ENCODE measurements around the gene STK24.

STK24 gene

DNA sequence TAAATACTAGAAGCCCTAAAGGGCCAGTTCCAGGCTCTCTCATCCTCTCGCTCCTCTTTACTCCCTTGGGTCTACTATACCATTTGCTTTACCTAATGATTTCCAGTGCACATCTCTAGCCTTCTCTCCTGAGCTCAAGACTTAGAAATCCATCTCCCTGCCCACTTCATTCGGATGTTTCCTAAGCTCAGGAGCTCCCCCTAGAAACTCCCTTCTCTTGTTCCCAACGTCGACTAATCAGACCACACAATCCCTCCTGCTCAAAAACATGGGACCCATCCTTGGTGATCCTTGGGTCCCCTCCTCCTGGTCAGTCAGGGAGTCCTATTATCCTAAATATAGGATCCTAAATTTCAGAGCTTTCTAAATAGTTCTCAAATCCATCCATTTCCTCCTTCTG, 21.1 kb upstream of the STK24 start:
- Histone ChIP-seq H3K79me2 (ENCODE audit: low read length) (no peaks in the 10 kb centered on the region), H3K9me3 (replicated peaks; ENCODE audit: insufficient read depth, low read length) (no peaks in the 10 kb centered on the region), H3K9ac (ENCODE audit: low read length) (no peak overlapping the region), H3K4me2 (ENCODE audit: low read depth, low read length) (no peak overlapping the region), H3K4me3 (ENCODE audit: low read length) (no peak overlapping the region), H3K36me3 (replicated peaks; ENCODE audit: insufficient read depth, low read length) (no peaks in the 10 kb centered on the region), H3K27ac (ENCODE audit: low read length) (no peak overlapping the region), H3K4me1 (ENCODE audit: low read length) (no peaks in the 10 kb centered on the region), H3F3A (ENCODE audit: insufficient read depth, low read length) (no peaks in the 10 kb centered on the region), H3K27me3 (replicated peaks; ENCODE audit: insufficient read depth, low read length) (no peaks in the 10 kb centered on the region), H2AFZ (ENCODE audit: low read length) (no peak overlapping the region), H3K9me2 (replicated peaks; ENCODE audit: insufficient read depth, low read length) (no peaks in the 10 kb centered on the region), H4K20me1 (ENCODE audit: insufficient read depth, low read length) (no peaks in the 10 kb centered on the region)
- TF ChIP-seq, protein P1, sequence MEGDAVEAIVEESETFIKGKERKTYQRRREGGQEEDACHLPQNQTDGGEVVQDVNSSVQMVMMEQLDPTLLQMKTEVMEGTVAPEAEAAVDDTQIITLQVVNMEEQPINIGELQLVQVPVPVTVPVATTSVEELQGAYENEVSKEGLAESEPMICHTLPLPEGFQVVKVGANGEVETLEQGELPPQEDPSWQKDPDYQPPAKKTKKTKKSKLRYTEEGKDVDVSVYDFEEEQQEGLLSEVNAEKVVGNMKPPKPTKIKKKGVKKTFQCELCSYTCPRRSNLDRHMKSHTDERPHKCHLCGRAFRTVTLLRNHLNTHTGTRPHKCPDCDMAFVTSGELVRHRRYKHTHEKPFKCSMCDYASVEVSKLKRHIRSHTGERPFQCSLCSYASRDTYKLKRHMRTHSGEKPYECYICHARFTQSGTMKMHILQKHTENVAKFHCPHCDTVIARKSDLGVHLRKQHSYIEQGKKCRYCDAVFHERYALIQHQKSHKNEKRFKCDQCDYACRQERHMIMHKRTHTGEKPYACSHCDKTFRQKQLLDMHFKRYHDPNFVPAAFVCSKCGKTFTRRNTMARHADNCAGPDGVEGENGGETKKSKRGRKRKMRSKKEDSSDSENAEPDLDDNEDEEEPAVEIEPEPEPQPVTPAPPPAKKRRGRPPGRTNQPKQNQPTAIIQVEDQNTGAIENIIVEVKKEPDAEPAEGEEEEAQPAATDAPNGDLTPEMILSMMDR (IDR thresholded peaks at IDR 0.05; ENCODE audit: low read length): no peak
- TF ChIP-seq EZH2 (optimal IDR thresholded peaks at IDR 0.05; ENCODE audit: low read depth, low read length) (no peak), EZH2phosphoT487 (IDR thresholded peaks at IDR 0.05; ENCODE audit: low read length) (no peak)
- DNase-seq: no peak

DNA sequence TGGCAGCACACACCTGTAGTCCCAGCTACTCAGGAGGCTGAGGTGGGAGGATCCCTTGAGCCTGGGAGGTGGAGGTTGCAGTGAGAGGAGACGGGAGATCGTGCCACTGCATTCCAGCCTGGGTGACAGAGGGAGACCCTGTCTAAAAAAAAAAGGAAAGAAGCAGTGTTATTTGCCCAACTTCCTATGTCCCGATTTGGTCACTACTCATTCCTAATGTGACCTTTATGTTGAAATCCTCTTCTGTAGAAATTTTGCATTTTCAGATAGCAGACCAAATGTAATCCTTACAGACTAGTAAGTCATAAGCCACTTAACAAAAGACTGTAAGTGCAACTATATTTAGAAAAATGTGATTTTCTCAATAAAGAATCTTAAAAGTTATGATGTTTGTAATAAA, 18.2 kb upstream of the STK24 start:
- no peaks in the 10 kb centered on the region for H3K27me3 ChIP-seq (replicated peaks; ENCODE audit: insufficient read depth, low read length)
- TF ChIP-seq, protein P1 (IDR thresholded peaks at IDR 0.05; ENCODE audit: low read length): no peak
- TF ChIP-seq EZH2phosphoT487 (IDR thresholded peaks at IDR 0.05; ENCODE audit: low read length) (no peak), EZH2 (optimal IDR thresholded peaks at IDR 0.05; ENCODE audit: low read depth, low read length) (no peak)
- H3K79me2 ChIP-seq (ENCODE audit: low read length): no peaks in the 10 kb centered on the region
- no peak overlapping the region for H3K4me2 ChIP-seq (ENCODE audit: low read depth, low read length)
- no peak overlapping the region for H3K4me3 ChIP-seq (ENCODE audit: low read length)
- H2AFZ ChIP-seq (ENCODE audit: low read length): no peak overlapping the region
- no peak overlapping the region for H3K27ac ChIP-seq (ENCODE audit: low read length)
- no peaks in the 10 kb centered on the region for H3K9me3 ChIP-seq (replicated peaks; ENCODE audit: insufficient read depth, low read length)
- H4K20me1 ChIP-seq (ENCODE audit: insufficient read depth, low read length): no peaks in the 10 kb centered on the region
- DNase-seq: no peak
- H3K4me1 ChIP-seq (ENCODE audit: low read length): no peaks in the 10 kb centered on the region
- H3K36me3 ChIP-seq (replicated peaks; ENCODE audit: insufficient read depth, low read length): no peaks in the 10 kb centered on the region
- no peaks in the 10 kb centered on the region for H3K9me2 ChIP-seq (replicated peaks; ENCODE audit: insufficient read depth, low read length)
- no peaks in the 10 kb centered on the region for H3F3A ChIP-seq (ENCODE audit: insufficient read depth, low read length)
- H3K9ac ChIP-seq (ENCODE audit: low read length): no peak overlapping the region

DNA sequence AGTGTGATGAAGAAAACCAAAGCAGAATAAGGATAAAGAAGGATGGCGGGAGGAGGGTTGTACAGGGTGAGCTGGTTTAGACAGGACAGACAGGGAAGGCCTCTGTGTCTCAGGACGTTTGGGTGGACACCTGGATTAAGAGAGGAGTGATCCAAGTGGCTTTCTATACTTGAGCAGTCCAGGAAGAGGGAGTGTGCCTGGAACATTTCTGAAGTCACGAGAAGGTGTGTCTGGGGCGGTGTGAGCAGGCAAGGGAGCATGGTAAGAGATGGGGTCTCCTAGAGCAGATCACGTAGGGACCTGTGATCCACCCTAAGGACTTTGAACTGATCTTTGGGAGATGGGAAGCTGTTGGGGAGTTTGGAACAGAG, 15.4 kb upstream of the STK24 start:
- no peaks in the 10 kb centered on the region for H3K9me2 ChIP-seq (replicated peaks; ENCODE audit: insufficient read depth, low read length)
- no peak for DNase-seq
- no peak overlapping the region for H3K27ac ChIP-seq (ENCODE audit: low read length)
- H3K36me3 ChIP-seq (replicated peaks; ENCODE audit: insufficient read depth, low read length): no peaks in the 10 kb centered on the region
- H2AFZ ChIP-seq (ENCODE audit: low read length): no peak overlapping the region
- H3K27me3 ChIP-seq (replicated peaks; ENCODE audit: insufficient read depth, low read length): no peaks in the 10 kb centered on the region
- no peaks in the 10 kb centered on the region for H3K9me3 ChIP-seq (replicated peaks; ENCODE audit: insufficient read depth, low read length)
- no peak overlapping the region for H3K4me2 ChIP-seq (ENCODE audit: low read depth, low read length)
- no peak for TF ChIP-seq EZH2phosphoT487 (IDR thresholded peaks at IDR 0.05; ENCODE audit: low read length)
- TF ChIP-seq EZH2 (optimal IDR thresholded peaks at IDR 0.05; ENCODE audit: low read depth, low read length): no peak
- TF ChIP-seq, protein P1 (IDR thresholded peaks at IDR 0.05; ENCODE audit: low read length): no peak
- no peaks in the 10 kb centered on the region for H3K79me2 ChIP-seq (ENCODE audit: low read length)
- no peaks in the 10 kb centered on the region for H3K4me1 ChIP-seq (ENCODE audit: low read length)
- H3F3A ChIP-seq (ENCODE audit: insufficient read depth, low read length): no peaks in the 10 kb centered on the region
- H3K4me3 ChIP-seq (ENCODE audit: low read length): no peak overlapping the region
- no peak overlapping the region for H3K9ac ChIP-seq (ENCODE audit: low read length)
- no peaks in the 10 kb centered on the region for H4K20me1 ChIP-seq (ENCODE audit: insufficient read depth, low read length)

Measured in MM.1S (cell line).